ENCODE results near the gene BBLN.

DNA sequence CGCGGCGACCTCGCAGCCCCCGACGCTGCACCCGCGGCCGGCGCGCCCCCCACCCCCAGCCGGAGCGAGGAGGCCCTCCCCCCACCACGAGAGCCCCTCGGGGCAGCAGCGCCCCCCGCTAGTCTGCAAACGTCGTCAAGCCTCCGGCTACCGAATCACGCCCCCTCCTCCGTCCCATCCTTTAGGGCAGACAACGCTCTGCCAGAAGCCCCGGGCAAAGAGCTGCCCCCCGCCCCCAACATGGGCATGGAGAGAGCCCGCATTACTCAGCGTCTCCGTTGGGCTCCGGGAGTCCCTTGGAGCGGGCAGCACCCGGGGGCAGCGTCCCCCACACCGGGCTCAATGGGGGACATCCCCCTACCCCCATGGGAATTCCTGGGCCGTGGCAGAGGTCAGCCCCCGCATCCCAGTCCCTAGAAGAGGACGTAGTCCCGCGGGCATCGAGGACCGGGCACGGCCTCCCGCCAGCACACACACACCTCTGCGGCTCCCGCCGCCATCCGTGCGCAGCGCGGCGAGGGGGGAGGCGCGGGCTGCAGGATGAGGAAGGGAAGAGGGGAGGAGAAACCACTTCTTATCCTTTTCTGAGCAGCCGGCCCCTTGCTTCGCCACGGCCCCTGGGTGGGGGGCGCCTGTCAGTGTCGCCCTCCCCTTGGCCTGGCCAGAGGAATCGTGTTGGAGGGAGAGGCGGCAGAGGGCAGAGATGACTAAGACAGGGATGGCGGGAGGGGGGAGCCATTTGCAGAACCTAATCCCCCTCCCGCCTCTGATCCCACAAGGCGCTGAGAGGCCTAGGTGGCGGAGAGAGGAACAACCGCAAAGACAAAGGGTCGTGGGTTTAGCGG, 43.9 kb downstream of the BBLN start:
- TF ChIP-seq, protein P1, sequence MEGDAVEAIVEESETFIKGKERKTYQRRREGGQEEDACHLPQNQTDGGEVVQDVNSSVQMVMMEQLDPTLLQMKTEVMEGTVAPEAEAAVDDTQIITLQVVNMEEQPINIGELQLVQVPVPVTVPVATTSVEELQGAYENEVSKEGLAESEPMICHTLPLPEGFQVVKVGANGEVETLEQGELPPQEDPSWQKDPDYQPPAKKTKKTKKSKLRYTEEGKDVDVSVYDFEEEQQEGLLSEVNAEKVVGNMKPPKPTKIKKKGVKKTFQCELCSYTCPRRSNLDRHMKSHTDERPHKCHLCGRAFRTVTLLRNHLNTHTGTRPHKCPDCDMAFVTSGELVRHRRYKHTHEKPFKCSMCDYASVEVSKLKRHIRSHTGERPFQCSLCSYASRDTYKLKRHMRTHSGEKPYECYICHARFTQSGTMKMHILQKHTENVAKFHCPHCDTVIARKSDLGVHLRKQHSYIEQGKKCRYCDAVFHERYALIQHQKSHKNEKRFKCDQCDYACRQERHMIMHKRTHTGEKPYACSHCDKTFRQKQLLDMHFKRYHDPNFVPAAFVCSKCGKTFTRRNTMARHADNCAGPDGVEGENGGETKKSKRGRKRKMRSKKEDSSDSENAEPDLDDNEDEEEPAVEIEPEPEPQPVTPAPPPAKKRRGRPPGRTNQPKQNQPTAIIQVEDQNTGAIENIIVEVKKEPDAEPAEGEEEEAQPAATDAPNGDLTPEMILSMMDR (IDR thresholded peaks at IDR 0.05; ENCODE audit: insufficient read depth, low read depth, low read length), result no peak
- TF ChIP-seq EZH2 (IDR thresholded peaks at IDR 0.05; ENCODE audit: insufficient read depth, low read length), result no peak

Measured in astrocyte (in vitro differentiated cells and primary cell).